ENCODE results near the gene MRM2.

DNA sequence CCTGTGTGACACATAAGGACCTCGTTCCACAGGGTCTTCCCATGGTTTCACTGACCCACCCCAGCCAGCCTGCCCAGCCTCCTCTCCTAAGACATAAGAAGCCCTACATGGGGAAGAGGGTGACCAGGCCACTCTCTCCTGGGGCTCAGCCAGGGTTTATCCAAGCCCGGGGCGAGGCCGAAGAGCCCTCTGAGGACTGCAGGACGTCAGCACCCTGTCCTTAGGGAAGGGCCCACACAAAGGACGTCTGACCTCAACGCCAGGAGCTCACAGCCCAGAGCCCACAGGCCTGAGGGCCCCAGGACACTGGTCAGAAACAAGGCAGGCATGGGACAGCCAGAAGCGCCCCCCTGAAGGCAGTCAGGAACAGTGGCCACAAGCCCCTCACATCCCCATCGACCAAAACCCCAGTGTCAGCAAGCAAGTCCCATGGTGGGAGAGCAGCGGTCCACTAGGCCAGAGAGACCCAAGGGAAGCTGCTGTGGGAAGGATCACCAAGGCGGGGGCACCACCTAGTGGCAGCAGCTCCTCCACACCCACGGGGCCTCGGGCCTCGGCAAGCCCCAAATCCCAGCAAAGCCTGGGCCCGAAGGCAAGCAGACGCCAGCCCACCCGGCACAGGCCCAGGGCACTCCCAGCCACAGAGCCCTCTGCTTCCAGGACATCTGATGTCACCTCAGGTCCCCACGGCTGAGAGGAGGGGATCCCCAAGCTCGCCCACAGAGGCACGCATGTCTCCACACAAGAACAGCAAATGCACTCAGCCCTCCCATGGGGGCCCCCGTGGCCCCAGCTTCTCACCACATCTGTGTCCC is 32.7 kb downstream of the MRM2 start:
- TF ChIP-seq EZH2 (IDR thresholded peaks at IDR 0.05; ENCODE audit: insufficient read depth, low read length), result no peak
- TF ChIP-seq CTCF (IDR thresholded peaks at IDR 0.05; ENCODE audit: insufficient read depth, low read depth, low read length), result peak; percentile 67
